Testis (tissue), 3 donors: ENCODE data around the gene BLMH. TPM values are rescaled to one million over a fixed set of nuclear protein-coding genes. Genes with fewer than 3 reads are reported as not detected.

Source experiments
- DNase-seq: peaks from one replicate; pipeline ENCODE4 v3.0.0-alpha.2; 2019
- H3K27ac ChIP-seq, 2 donors: fragments of 200-600 bp; sonication (generic); one replicate each; pipeline ENCODE4 v1.5.1; 2019
- H3K27me3 ChIP-seq: fragments of 200-600 bp; sonication (generic); one replicate; pipeline ENCODE4 v1.5.1; 2019
- H3K36me3 ChIP-seq: fragments of 200-600 bp; sonication (generic); one replicate; pipeline ENCODE4 v1.5.1; 2017; ENCODE audit warnings: low read depth; ENCODE audit errors: missing control alignments
- H3K4me1 ChIP-seq: fragments of 200-600 bp; sonication (generic); one replicate; pipeline ENCODE4 v1.5.1; 2019
- H3K4me3 ChIP-seq, 2 donors: fragments of 200-600 bp; sonication (generic); one replicate each; pipeline ENCODE4 v1.5.1; 2017 to 2019
- H3K9me3 ChIP-seq: fragments of 200-600 bp; sonication (generic); one replicate; pipeline ENCODE4 v1.5.1; 2017
- POLR2A ChIP-seq: fragments of 450-650 bp; IDR thresholded peaks from one replicate; pipeline ENCODE4 v1.6.1; 2017; ENCODE audit warnings: antibody characterized with exemption, mild to moderate bottlenecking, moderate library complexity
- WGBS, 2 donors: methylation state at CpG; one replicate each; pipeline ENCODE4 v1.1.5; 2018; 5-methylcytosine and 5-hydroxymethylcytosine counted together
- intact Hi-C: fragments of 100-400 bp; cut with DNase I; formaldehyde crosslinking; loops from one replicate; pipeline ENCODE4 v1.15.1; 2023; ENCODE audit warnings: low total_unique reads
- polyA plus RNA-seq: library from polyadenylated mRNA; stranded (reverse); fragments of 350-450 nt; fragmentation: Illumina TruSeq; extraction: RNeasy Lipid Tissue Mini Kit (QIAGEN cat#74804); gene quantifications from one replicate; pipeline ENCODE4 v1.2.3, GENCODE V29; 2014; ENCODE audit warnings: low read depth, low replicate concordance; ENCODE audit not compliant: insufficient read depth
- total RNA-seq, 2 donors: library from RNA; depleted of rRNA; stranded (reverse); fragments of >200 nt; gene quantifications; one replicate each; pipeline ENCODE4 v1.2.3, GENCODE V29; 2016
- TF ChIP-seq, protein P1 (sequence below), 3 experiments: fragments of 450-650 bp in 2 of 3; fragments of 200-600 bp in 1 of 3; sonication (generic) in 1 of 3; IDR thresholded peaks; one replicate each; pipeline ENCODE4 v1.5.1; 2016 to 2019; ENCODE audit warnings: antibody characterized with exemption in 3 of 3, mild to moderate bottlenecking in 2 of 3, moderate library complexity in 1 of 3

Gene BLMH
- total and polyA plus RNA-seq, 3 donors from 2014 or later: 36.4 to 54.9 (median 46.9) TPM

DNA sequence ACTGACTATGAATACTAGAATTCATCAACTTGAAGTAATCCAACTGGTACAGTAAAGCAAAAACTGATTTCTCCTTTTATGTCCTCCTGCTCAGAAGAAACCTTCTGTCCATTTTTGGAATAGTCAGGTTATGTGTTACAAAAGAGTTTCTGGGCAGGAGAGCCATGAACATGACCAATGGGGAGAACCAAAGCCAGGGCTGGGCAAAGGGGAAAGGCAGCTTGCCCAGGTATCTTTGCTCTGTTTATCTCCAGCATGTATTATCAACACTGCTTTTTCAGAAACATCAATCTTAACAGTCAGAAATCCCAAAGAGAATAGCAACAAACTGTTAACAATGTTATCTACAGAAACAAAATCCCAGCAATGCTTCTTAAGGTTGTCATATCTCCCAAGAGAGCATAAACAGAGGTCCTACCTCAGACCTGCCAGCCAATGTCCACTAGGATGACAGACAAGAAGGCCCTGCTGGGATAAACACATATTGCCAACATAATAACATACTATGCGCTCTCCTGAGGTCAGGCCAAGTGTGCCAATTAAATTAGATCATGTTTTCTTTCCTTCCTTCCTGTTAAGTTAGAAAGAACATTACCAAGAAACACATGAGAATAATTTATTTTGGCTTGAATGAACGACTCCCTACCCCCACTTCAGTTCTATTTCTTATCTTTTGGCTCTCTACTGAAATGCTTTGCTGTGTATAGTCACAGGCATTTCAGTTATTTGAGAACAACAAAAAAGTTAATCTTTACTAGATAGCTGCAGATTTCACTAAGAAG lies 28.0 kb downstream of the BLMH start:
- H3K9me3 ChIP-seq: no peaks in the 10 kb centered on the region
- intact Hi-C loops: no loop called here
- TF ChIP-seq POLR2A: no peak
- TF ChIP-seq, protein P1, sequence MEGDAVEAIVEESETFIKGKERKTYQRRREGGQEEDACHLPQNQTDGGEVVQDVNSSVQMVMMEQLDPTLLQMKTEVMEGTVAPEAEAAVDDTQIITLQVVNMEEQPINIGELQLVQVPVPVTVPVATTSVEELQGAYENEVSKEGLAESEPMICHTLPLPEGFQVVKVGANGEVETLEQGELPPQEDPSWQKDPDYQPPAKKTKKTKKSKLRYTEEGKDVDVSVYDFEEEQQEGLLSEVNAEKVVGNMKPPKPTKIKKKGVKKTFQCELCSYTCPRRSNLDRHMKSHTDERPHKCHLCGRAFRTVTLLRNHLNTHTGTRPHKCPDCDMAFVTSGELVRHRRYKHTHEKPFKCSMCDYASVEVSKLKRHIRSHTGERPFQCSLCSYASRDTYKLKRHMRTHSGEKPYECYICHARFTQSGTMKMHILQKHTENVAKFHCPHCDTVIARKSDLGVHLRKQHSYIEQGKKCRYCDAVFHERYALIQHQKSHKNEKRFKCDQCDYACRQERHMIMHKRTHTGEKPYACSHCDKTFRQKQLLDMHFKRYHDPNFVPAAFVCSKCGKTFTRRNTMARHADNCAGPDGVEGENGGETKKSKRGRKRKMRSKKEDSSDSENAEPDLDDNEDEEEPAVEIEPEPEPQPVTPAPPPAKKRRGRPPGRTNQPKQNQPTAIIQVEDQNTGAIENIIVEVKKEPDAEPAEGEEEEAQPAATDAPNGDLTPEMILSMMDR (IDR thresholded peaks at IDR 0.05): no peak
- H3K36me3 ChIP-seq: no peaks in the 10 kb centered on the region
- peaks cover 11% of the 10 kb centered on the region for H3K4me1 ChIP-seq
- H3K27me3 ChIP-seq: no peaks in the 10 kb centered on the region
- peak overlapping the region; percentile 29 to 50 for H3K27ac ChIP-seq
- DNase-seq: no peak
- WGBS, 2 donors: 33 to 35% methylated on average over 2 of the region's 2 CpGs
- no peak overlapping the region for H3K4me3 ChIP-seq

DNA sequence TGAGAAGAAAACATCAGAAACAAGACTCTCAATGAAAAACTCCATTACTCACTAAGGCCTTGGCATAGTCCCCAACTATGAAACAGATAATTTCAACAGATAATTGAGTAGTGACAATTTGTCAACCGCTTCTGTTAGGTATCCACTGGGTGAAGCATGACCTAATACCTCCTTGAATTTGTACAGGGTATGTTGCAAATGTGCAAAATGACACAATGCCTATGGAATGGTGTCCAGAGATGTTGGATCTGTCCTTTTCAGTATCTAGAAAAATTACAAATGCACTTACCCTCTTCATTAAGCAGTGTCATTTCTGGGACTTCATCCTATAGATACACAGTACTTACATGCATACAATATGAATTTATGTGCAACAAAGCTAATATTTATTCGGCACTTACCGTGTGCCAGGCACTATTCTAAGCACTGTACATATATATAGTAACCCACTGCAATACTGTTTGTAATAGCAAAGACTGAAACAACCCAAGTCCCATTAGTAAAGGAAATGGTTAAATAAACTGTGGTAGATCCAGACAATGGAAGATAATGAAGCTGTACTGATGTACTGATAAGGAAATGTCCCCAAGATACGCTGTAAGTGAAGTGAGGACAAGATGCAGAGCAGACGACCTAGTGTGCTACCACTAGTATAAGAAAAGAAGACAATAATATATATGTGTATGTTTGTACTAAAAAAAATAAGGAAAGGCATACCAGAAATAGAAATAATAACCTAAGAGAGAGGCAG lies 34.8 kb downstream of the BLMH start:
- intact Hi-C loops: no loop called here
- TF ChIP-seq POLR2A: no peak
- TF ChIP-seq, protein P1 (IDR thresholded peaks at IDR 0.05): no peak
- Histone ChIP-seq H3K4me3 (no peak overlapping the region), H3K4me1 (peaks cover 20% of the 10 kb centered on the region), H3K9me3 (no peaks in the 10 kb centered on the region), H3K36me3 (no peaks in the 10 kb centered on the region), H3K27ac (no peak overlapping the region), H3K27me3 (no peaks in the 10 kb centered on the region)
- 73 to 81% methylated on average over 5 of the region's 5 CpGs for WGBS, 2 donors
- DNase-seq: no peak

DNA sequence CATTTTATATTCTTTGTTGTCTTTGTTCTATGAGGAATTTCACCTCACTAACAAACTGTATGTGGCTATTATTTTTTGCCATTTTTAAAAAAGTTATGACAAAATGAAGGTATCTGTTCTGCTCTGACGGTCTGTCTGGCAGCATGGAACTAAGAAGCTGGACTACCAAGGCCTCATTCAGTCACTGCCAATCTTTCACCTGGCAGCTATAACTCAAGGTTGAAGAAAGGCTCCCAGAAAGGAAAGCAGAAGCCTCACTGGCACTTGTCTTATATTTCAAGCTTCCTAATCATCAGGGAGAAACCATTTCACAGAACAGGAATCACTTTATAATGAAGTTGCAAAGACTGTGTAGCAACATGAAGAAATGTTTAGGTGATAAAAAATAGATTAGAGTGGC lies 37.6 kb downstream of the BLMH start:
- no peak for DNase-seq
- WGBS, 2 donors: 66 to 74% methylated on average over 1 of the region's 1 CpG

DNA sequence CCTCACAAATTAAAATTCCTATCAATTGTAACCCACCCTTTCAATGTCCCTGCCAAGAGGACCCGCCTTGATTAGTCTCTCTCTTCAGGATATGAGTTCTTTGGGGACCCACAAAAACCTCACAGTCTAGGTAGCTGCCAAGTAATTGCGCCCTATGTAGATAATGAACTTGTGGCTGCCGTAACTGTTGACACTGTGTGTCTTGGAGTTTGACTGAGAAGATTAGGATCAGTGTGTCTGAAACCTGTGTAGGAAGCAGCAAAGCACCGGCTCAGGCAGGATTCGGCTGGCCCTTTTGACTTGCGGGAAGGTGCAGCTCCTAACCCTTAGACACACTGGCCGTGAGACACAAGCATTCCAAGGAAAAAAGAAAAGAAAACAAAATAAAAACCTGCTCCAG lies 38.4 kb downstream of the BLMH start:
- Histone ChIP-seq H3K27ac (peak overlapping the region; percentile 39 to 57), H3K4me1 (peaks cover 20% of the 10 kb centered on the region), H3K36me3 (no peaks in the 10 kb centered on the region), H3K9me3 (no peaks in the 10 kb centered on the region), H3K4me3 (no peak overlapping the region), H3K27me3 (no peaks in the 10 kb centered on the region)
- TF ChIP-seq POLR2A: no peak
- TF ChIP-seq, protein P1 (IDR thresholded peaks at IDR 0.05): no peak
- 59 to 93% methylated on average over 7 of the region's 7 CpGs for WGBS, 2 donors
- intact Hi-C loops: no loop called here
- DNase-seq: no peak

More for the DNA sequence above, 37.6 kb downstream of the BLMH start:
- Histone ChIP-seq H3K4me1 (peaks cover 20% of the 10 kb centered on the region), H3K9me3 (no peaks in the 10 kb centered on the region), H3K4me3 (no peak overlapping the region), H3K36me3 (no peaks in the 10 kb centered on the region), H3K27me3 (no peaks in the 10 kb centered on the region), H3K27ac (no peak overlapping the region)
- intact Hi-C loops: no loop called here
- TF ChIP-seq, protein P1 (IDR thresholded peaks at IDR 0.05): no peak
- TF ChIP-seq POLR2A: no peak
